Neuronal stem cell (in vitro differentiated cells): ENCODE measurements around the gene DRP2.

Experiments
- DNase-seq: peaks from one replicate; pipeline ENCODE4 v3.0.0-alpha.2; 2013; ENCODE audit warnings: low spot score
- H2AFZ ChIP-seq: one replicate; pipeline ENCODE4 v1.6.1; 2013; ENCODE audit warnings: mild to moderate bottlenecking, low read length, inconsistent platforms
- H2AK5ac ChIP-seq: 2 replicates; pipeline ENCODE4 v1.6.1; 2013; ENCODE audit warnings: low read depth, mild to moderate bottlenecking, inconsistent platforms, low read length, moderate library complexity, mixed read lengths
- H2BK120ac ChIP-seq: 2 replicates; pipeline ENCODE4 v1.6.1; 2013; ENCODE audit warnings: low read depth, mild to moderate bottlenecking, inconsistent platforms, low read length, moderate library complexity, mixed read lengths
- H2BK12ac ChIP-seq: one replicate; pipeline ENCODE4 v1.6.1; 2013; ENCODE audit warnings: low read length, inconsistent platforms
- H2BK15ac ChIP-seq: 2 replicates; pipeline ENCODE4 v1.6.1; 2013; ENCODE audit warnings: mild to moderate bottlenecking, low read length, inconsistent platforms, mixed read lengths
- H2BK5ac ChIP-seq: one replicate; pipeline ENCODE4 v1.6.1; 2013; ENCODE audit warnings: inconsistent platforms, mild to moderate bottlenecking, low read length, moderate library complexity
- H3K14ac ChIP-seq: one replicate; pipeline ENCODE4 v1.6.1; 2013; ENCODE audit warnings: low read length, inconsistent platforms
- H3K18ac ChIP-seq: 2 replicates; pipeline ENCODE4 v1.6.1; 2013; ENCODE audit warnings: low read length, inconsistent platforms
- H3K23ac ChIP-seq: 2 replicates; pipeline ENCODE4 v1.6.1; 2013; ENCODE audit warnings: low read depth, mild to moderate bottlenecking, mixed read lengths, low read length, inconsistent platforms; ENCODE audit not compliant: poor library complexity
- H3K27ac ChIP-seq: replicated peaks from 3 replicates; pipeline ENCODE4 v1.5.1; 2013; ENCODE audit warnings: low read length, inconsistent platforms
- H3K27me3 ChIP-seq, 3 experiments: 2 replicates each; pipeline ENCODE4 v1.6.1; 2013; ENCODE audit warnings: low read length in 3 of 3, mild to moderate bottlenecking in 2 of 3, inconsistent platforms in 1 of 3, low read depth in 1 of 3, mixed read lengths in 1 of 3, moderate library complexity in 1 of 3; ENCODE audit not compliant: control insufficient read depth in 3 of 3, insufficient read depth in 3 of 3
- H3K36me3 ChIP-seq, 2 donors: replicated peaks in 1 of 2; 2 replicates each; pipeline ENCODE4 v1.6.1; 2013; ENCODE audit warnings: low read length in 2 of 2; ENCODE audit not compliant: control insufficient read depth in 2 of 2, insufficient read depth in 2 of 2
- H3K4ac ChIP-seq: 2 replicates; pipeline ENCODE4 v1.6.1; 2013; ENCODE audit warnings: inconsistent platforms, mild to moderate bottlenecking, low read length, moderate library complexity
- H3K4me1 ChIP-seq, 2 donors: 1 replicate in 1 of 2; 2 replicates in 1 of 2; pipeline ENCODE4 v1.6.1; 2013; ENCODE audit warnings: low read length in 2 of 2, low read depth in 1 of 2; ENCODE audit not compliant: control insufficient read depth in 2 of 2, insufficient read depth in 1 of 2
- H3K4me2 ChIP-seq: one replicate; pipeline ENCODE4 v1.6.1; 2013; ENCODE audit warnings: mild to moderate bottlenecking, low read length, inconsistent platforms; ENCODE audit not compliant: insufficient read depth, poor library complexity, severe bottlenecking
- H3K4me3 ChIP-seq, 2 donors: 2 replicates each; pipeline ENCODE4 v1.5.1; 2013; ENCODE audit warnings: low read length in 2 of 2, mild to moderate bottlenecking in 2 of 2, inconsistent platforms in 1 of 2, moderate library complexity in 1 of 2
- H3K79me1 ChIP-seq: one replicate; pipeline ENCODE4 v1.6.1; 2013; ENCODE audit warnings: low read depth, mild to moderate bottlenecking, inconsistent platforms, low read length, moderate library complexity
- H3K9ac ChIP-seq: one replicate; pipeline ENCODE4 v1.6.1; 2013; ENCODE audit warnings: mild to moderate bottlenecking, low read depth, low read length, inconsistent platforms; ENCODE audit not compliant: poor library complexity
- H3K9me3 ChIP-seq, 2 donors: replicated peaks in 1 of 2; 2 replicates each; pipeline versions ENCODE3 to v1.6.1; 2013; ENCODE audit warnings: low read length in 2 of 2, mild to moderate bottlenecking in 2 of 2, inconsistent platforms in 1 of 2, low read depth in 1 of 2, mixed read lengths in 1 of 2, moderate library complexity in 1 of 2; ENCODE audit not compliant: control insufficient read depth in 2 of 2, insufficient read depth in 1 of 2
- H4K8ac ChIP-seq: one replicate; pipeline ENCODE4 v1.6.1; 2013; ENCODE audit warnings: low read depth, mild to moderate bottlenecking, inconsistent platforms, low read length, moderate library complexity
- H4K91ac ChIP-seq: one replicate; pipeline ENCODE4 v1.6.1; 2013; ENCODE audit warnings: low read length, low read depth, mild to moderate bottlenecking, inconsistent platforms; ENCODE audit not compliant: poor library complexity
- WGBS, 2 donors: extraction: QIAGEN DNeasy Blood & Tissue Kit; methylation state at CpG; one replicate each; pipeline ENCODE4 v1.1.7; 2013; ENCODE audit warnings: missing lambda C conversion rate in 2 of 2, mixed read lengths in 1 of 2; ENCODE audit not compliant: insufficient read length in 2 of 2, insufficient replicate concordance in 1 of 2; ENCODE audit errors: extremely low coverage in 2 of 2; 5-methylcytosine and 5-hydroxymethylcytosine counted together

Gene DRP2

DNA sequence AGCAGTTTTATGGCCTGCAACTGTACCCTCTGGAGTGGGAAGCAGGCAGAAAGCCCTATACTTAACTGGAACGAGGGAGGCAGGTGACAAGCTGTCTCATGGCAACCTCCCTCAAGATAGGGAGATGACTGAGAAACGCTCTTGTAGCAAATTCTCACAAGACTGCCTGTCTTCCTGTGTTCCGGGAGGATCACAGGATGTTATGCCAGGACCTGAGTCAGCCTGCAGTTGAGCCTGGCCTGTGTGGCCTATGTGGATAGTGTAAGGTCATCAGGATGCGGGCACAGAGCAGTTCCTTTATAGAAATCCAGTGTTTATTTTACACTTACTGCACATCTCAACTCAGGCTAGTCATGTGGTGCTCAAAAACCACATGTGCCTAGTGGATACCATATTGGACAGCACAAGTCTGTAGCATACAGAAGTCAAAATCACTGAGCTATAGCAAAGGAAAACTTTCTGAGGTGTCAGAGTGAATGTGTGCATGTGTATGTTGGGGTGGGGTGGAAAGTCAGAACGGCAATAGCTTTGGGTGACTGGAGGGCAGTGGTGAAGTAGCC is 46.4 kb downstream of the DRP2 start:
- no peak overlapping the region for H2AFZ ChIP-seq
- H3K18ac ChIP-seq, result no peak overlapping the region
- no CpG with 5 or more reads among the region's 5 CpGs for WGBS, 2 donors
- H3K4ac ChIP-seq, result no peak overlapping the region
- H3K27me3 ChIP-seq, result no peaks in the 10 kb centered on the region
- H4K8ac ChIP-seq, result no peak overlapping the region
- no peaks in the 10 kb centered on the region for H3K79me1 ChIP-seq
- no peak overlapping the region for H3K23ac ChIP-seq
- H3K4me3 ChIP-seq, result no peak overlapping the region
- no peak overlapping the region for H3K4me2 ChIP-seq
- no peak overlapping the region for H4K91ac ChIP-seq
- no peaks in the 10 kb centered on the region for H3K36me3 ChIP-seq
- H2BK120ac ChIP-seq, result no peak overlapping the region
- no peak overlapping the region for H2AK5ac ChIP-seq
- no peak overlapping the region for H3K9ac ChIP-seq
- H3K27ac ChIP-seq, result no peak overlapping the region
- H3K4me1 ChIP-seq, result no peaks in the 10 kb centered on the region
- H2BK12ac ChIP-seq, result no peak overlapping the region
- H3K9me3 ChIP-seq, result no peaks in the 10 kb centered on the region
- H2BK5ac ChIP-seq, result no peak overlapping the region
- H2BK15ac ChIP-seq, result no peak overlapping the region
- no peak overlapping the region for H3K14ac ChIP-seq
- no peak for DNase-seq

DNA sequence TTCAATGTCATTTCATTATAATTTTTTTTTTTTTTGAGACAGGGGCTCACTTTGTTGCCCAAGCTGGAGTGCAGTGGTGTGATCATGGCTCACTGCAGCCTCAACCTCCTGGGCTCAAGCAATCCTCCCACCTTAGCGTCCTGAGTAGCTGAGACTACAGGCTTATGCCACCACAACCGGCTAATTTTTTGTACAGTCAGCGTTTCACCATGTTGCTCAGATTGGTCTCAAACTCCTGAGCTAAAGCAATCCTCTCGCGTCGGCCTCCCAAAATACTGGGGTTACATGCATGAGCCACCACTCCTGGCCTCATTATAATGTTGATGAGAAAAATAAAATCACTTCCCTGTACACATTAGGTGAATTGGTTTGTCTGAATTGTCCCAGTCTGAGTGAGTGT is 54.6 kb downstream of the DRP2 start:
- H2AFZ ChIP-seq, result no peak overlapping the region
- H3K18ac ChIP-seq, result no peak overlapping the region
- no peak overlapping the region for H2BK5ac ChIP-seq
- H3K4me3 ChIP-seq, result no peak overlapping the region
- WGBS, 2 donors, result no CpG with 5 or more reads among the region's 6 CpGs
- H3K9ac ChIP-seq, result no peak overlapping the region
- no peaks in the 10 kb centered on the region for H3K27me3 ChIP-seq
- H2BK120ac ChIP-seq, result no peak overlapping the region
- no peak overlapping the region for H3K4me2 ChIP-seq
- no peak overlapping the region for H2AK5ac ChIP-seq
- no peaks in the 10 kb centered on the region for H3K4me1 ChIP-seq
- H2BK15ac ChIP-seq, result no peak overlapping the region
- H4K8ac ChIP-seq, result no peak overlapping the region
- H3K27ac ChIP-seq, result no peak overlapping the region
- no peak for DNase-seq
- no peak overlapping the region for H3K4ac ChIP-seq
- no peak overlapping the region for H4K91ac ChIP-seq
- H3K23ac ChIP-seq, result no peak overlapping the region
- no peak overlapping the region for H2BK12ac ChIP-seq
- no peaks in the 10 kb centered on the region for H3K9me3 ChIP-seq
- no peak overlapping the region for H3K14ac ChIP-seq
- no peaks in the 10 kb centered on the region for H3K36me3 ChIP-seq
- H3K79me1 ChIP-seq, result no peaks in the 10 kb centered on the region

DNA sequence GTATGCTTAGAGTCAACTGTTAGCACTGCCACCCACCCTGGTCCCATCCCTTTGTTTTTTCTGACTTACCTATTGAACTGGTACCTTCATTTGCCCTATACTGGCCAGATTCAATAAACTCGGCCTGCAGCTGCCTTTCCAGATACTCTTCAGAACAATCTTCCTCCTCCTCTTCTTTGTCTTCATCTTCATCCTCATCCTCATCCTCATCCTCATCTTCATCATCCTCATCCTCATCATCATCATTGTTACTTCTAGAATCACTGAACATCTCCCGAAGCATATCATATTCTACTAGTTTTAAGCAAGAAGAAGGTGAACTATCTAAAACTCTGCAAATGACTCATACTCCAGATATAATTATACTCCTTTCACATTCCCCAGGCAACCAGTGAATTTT is 56.7 kb downstream of the DRP2 start:
- Histone ChIP-seq H2AFZ (no peak overlapping the region), H2BK12ac (no peak overlapping the region), H3K9me3 (no peaks in the 10 kb centered on the region), H2BK120ac (no peak overlapping the region), H3K4me1 (no peaks in the 10 kb centered on the region), H3K18ac (no peak overlapping the region), H3K27ac (no peak overlapping the region), H2BK5ac (no peak overlapping the region), H3K4me2 (no peak overlapping the region), H3K27me3 (no peaks in the 10 kb centered on the region), H3K9ac (no peak overlapping the region), H3K79me1 (no peaks in the 10 kb centered on the region), H4K8ac (no peak overlapping the region), H3K23ac (no peak overlapping the region), H2BK15ac (no peak overlapping the region), H3K36me3 (no peaks in the 10 kb centered on the region), H3K4me3 (no peak overlapping the region), H3K4ac (no peak overlapping the region), H3K14ac (no peak overlapping the region), H2AK5ac (no peak overlapping the region), H4K91ac (no peak overlapping the region)
- DNase-seq, result no peak
- no CpG with 5 or more reads among the region's 2 CpGs for WGBS, 2 donors

DNA sequence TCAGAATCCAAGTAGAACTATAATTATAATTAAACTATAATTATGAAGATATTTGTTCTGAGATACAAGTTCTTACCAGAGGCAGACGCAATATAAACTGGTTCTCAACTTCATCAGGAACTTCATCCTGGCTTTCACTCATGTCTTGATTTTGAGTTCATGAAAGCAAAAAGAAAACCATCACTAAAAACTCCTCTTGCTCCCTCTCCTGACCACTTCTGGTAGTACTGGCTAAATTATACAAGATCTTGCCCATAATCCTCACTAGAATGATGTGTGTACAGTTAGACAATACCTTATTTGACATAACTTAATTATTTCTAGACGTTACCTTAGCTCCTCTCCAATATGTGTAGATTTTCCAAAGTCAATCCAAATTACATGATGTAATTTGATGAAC is 67.8 kb downstream of the DRP2 start:
- no peak overlapping the region for H2BK120ac ChIP-seq
- WGBS, 2 donors, result no CpG with 5 or more reads among the region's 2 CpGs
- no peak overlapping the region for H4K8ac ChIP-seq
- no peaks in the 10 kb centered on the region for H3K79me1 ChIP-seq
- no peak overlapping the region for H2BK5ac ChIP-seq
- H3K27ac ChIP-seq, result no peak overlapping the region
- H3K9me3 ChIP-seq, result no peaks in the 10 kb centered on the region
- H4K91ac ChIP-seq, result no peak overlapping the region
- H3K4me3 ChIP-seq, result no peak overlapping the region
- H2AK5ac ChIP-seq, result no peak overlapping the region
- H3K4me2 ChIP-seq, result no peak overlapping the region
- no peak overlapping the region for H3K9ac ChIP-seq
- no peak overlapping the region for H2BK15ac ChIP-seq
- no peak overlapping the region for H3K23ac ChIP-seq
- no peaks in the 10 kb centered on the region for H3K36me3 ChIP-seq
- H3K4me1 ChIP-seq, result no peaks in the 10 kb centered on the region
- no peak overlapping the region for H2BK12ac ChIP-seq
- no peak overlapping the region for H3K4ac ChIP-seq
- DNase-seq, result peak; percentile 12
- no peaks in the 10 kb centered on the region for H3K27me3 ChIP-seq
- H3K14ac ChIP-seq, result no peak overlapping the region
- H3K18ac ChIP-seq, result no peak overlapping the region
- H2AFZ ChIP-seq, result no peak overlapping the region
